Panc1 (cell line): ENCODE data around the gene MYLK. TPM values are rescaled to one million over a fixed set of nuclear protein-coding genes. Genes with fewer than 3 reads are reported as not detected.

Source experiments
- ATAC-seq: fragments of 200-7000 bp; cut with Tn5 transposase; 2 replicates; pipeline ENCODE4 v1.9.1; 2020; ENCODE audit warnings: mild to moderate bottlenecking, moderate library complexity
- BruUV-seq: library from RNA; stranded (reverse); fragments of 400-500 nt; replicated peaks from 2 replicates; lab custom pipeline; 2021; lab: Mats Ljungman, UMichigan
- CTCF ChIA-PET: fragments of 300-600 bp; sonication (Branson Sonifier 250); formaldehyde crosslinking; loops from one replicate; lab custom pipeline; 2022; ENCODE audit warnings: antibody characterized with exemption; lab: Charles Lee
- POLR2A ChIA-PET: fragments of 300-600 bp; sonication (Branson Sonifier 250); formaldehyde crosslinking; loops from one replicate; lab custom pipeline; 2022; ENCODE audit warnings: antibody characterized with exemption; lab: Charles Lee
- DNase-seq: peaks from one replicate; pipeline ENCODE4 v3.0.0-alpha.2; 2010; ENCODE audit warnings: low read depth, low spot score
- H3K27ac ChIP-seq: 2 replicates; pipeline ENCODE4 v1.5.1; 2011; ENCODE audit warnings: mild to moderate bottlenecking, low read length, inconsistent platforms
- H3K27me3 ChIP-seq: fragments of 200-500 bp; sonication (Bioruptor generic); 2 replicates; pipeline ENCODE4 v1.6.0; 2014; ENCODE audit warnings: low read length, inconsistent platforms; ENCODE audit not compliant: control insufficient read depth, insufficient read depth
- H3K36me3 ChIP-seq: fragments of 200-500 bp; sonication (Bioruptor generic); 2 replicates; pipeline ENCODE4 v1.5.1; 2014; ENCODE audit warnings: inconsistent platforms, mild to moderate bottlenecking, low read length, moderate library complexity; ENCODE audit not compliant: control insufficient read depth, insufficient read depth
- H3K4me1 ChIP-seq: 2 replicates; pipeline ENCODE4 v1.5.1; 2011; ENCODE audit warnings: inconsistent platforms, mild to moderate bottlenecking, low read length, moderate library complexity; ENCODE audit not compliant: control insufficient read depth, insufficient read depth
- H3K4me3 ChIP-seq, 2 experiments: 2 replicates each; pipeline ENCODE4 v1.5.1; 2011 to 2012; ENCODE audit warnings: low read depth in 2 of 2, low read length in 2 of 2, mild to moderate bottlenecking in 2 of 2, inconsistent platforms in 1 of 2, moderate library complexity in 1 of 2
- H3K9me3 ChIP-seq: fragments of 200-500 bp; sonication (Bioruptor generic); 2 replicates; pipeline ENCODE4 v1.5.1; 2014; ENCODE audit warnings: low read depth, mild to moderate bottlenecking, inconsistent platforms, low read length, moderate library complexity; ENCODE audit not compliant: control insufficient read depth, insufficient read depth
- CTCF ChIP-seq: fragments of 450-650 bp; IDR thresholded peaks from 2 replicates; pipeline ENCODE4 v1.5.1; 2017; ENCODE audit warnings: mild to moderate bottlenecking
- POLR2AphosphoS5 ChIP-seq: IDR thresholded peaks from 2 replicates; pipeline ENCODE4 v1.6.1; 2012; ENCODE audit warnings: mild to moderate bottlenecking, low read depth, low read length, moderate library complexity
- REST ChIP-seq, 2 experiments: IDR thresholded peaks; 2 replicates each; pipeline ENCODE4 v1.6.1; 2011 to 2012; ENCODE audit warnings: low read depth in 2 of 2, control low read depth in 1 of 2, low read length in 1 of 2, mild to moderate bottlenecking in 1 of 2, moderate library complexity in 1 of 2; ENCODE audit not compliant: insufficient read depth in 1 of 2
- SIN3A ChIP-seq: IDR thresholded peaks from 2 replicates; pipeline ENCODE4 v1.6.1; 2012; ENCODE audit warnings: low read depth, mild to moderate bottlenecking, low read length, moderate library complexity, borderline replicate concordance; ENCODE audit not compliant: insufficient read depth
- TCF7L2 ChIP-seq: IDR thresholded peaks from 2 replicates; pipeline ENCODE4 v1.6.1; 2011; ENCODE audit warnings: mild to moderate bottlenecking, low read depth, low read length, inconsistent platforms
- in situ Hi-C: cut with HindIII; loops from 2 replicates; pipeline ENCODE4 v1.10.0; 2016; ENCODE audit warnings: low sequenced_read_pairs, low pct_unique_long_range_greater_than_20kb
- intact Hi-C: fragments of 100-400 bp; cut with micrococcal nuclease; formaldehyde crosslinking; loops from one replicate; pipeline ENCODE4 v1.10.0; 2022; ENCODE audit not compliant: unreplicated experiment
- total RNA-seq: library from RNA; stranded (reverse); gene quantifications from one replicate; pipeline ENCODE4 v1.2.1, GENCODE V29; 2021; ENCODE audit not compliant: unreplicated experiment

Gene MYLK
- total RNA-seq, 1 experiment from 2014 or later: 29.7 TPM

- peaks cover 5% of the 10 kb centered on the region; the same call in 1 of the 2 replicates for H3K4me1 ChIP-seq
- H3K4me3 ChIP-seq: peak overlapping the region; percentile 60 to 68; a peak in 3 of 4 replicates
- no peak for DNase-seq
- BruUV-seq: no TSS peak
- intact Hi-C loops: no loop called here
- ATAC-seq: no peak
- no peak for TF ChIP-seq POLR2AphosphoS5
- no peak for TF ChIP-seq REST (IDR thresholded peaks at IDR 0.05; ENCODE audit: insufficient read depth in 1 of 2, low read depth in 2 of 2, low read length in 1 of 2)
- TF ChIP-seq SIN3A: no peak
- TF ChIP-seq CTCF: no peak
- TF ChIP-seq TCF7L2: no peak
- no peaks in the 10 kb centered on the region for H3K36me3 ChIP-seq
- CTCF ChIA-PET: no interaction called here
- H3K9me3 ChIP-seq: no peaks in the 10 kb centered on the region
- peaks cover 13% of the 10 kb centered on the region for H3K27me3 ChIP-seq
- in situ Hi-C loops: no loop called here
- no peak overlapping the region for H3K27ac ChIP-seq
- POLR2A ChIA-PET: no interaction called here
Measured at GRCh38 chr3:123884993-123885392, 861 bp upstream of the MYLK start.

- H3K27me3 ChIP-seq: peaks cover 13% of the 10 kb centered on the region
- BruUV-seq: no TSS peak
- no peaks in the 10 kb centered on the region for H3K9me3 ChIP-seq
- H3K27ac ChIP-seq: peak overlapping the region; percentile 64
- ChIA-PET CTCF (no interaction called here), POLR2A (interaction anchor here (0.6 kb wide), 1 partner anchor 67 kb away, joined by 3 read pairs; no protein-coding TSS in a partner anchor)
- DNase-seq (no peak), ATAC-seq (peak; percentile 57)
- no peaks in the 10 kb centered on the region for H3K36me3 ChIP-seq
- peaks cover 5% of the 10 kb centered on the region; the same call in 1 of the 2 replicates for H3K4me1 ChIP-seq
- TF ChIP-seq CTCF: no peak
- no peak for TF ChIP-seq REST (IDR thresholded peaks at IDR 0.05; ENCODE audit: insufficient read depth in 1 of 2, low read depth in 2 of 2, low read length in 1 of 2)
- TF ChIP-seq TCF7L2: no peak
- no peak for TF ChIP-seq SIN3A
- no peak for TF ChIP-seq POLR2AphosphoS5
- intact Hi-C loops (no loop called here), in situ Hi-C loops (no loop called here)
- H3K4me3 ChIP-seq: peak overlapping the region; percentile 60 to 70
Measured at GRCh38 chr3:123883701-123884202, 380 bp downstream of the MYLK start.
